Caco-2 (cell line): ENCODE results near the gene NFAT5. TPM values are rescaled to one million over a fixed set of nuclear protein-coding genes. Genes with fewer than 3 reads are reported as not detected.
"Not testable (repeated sequence)": the region's sequence is repeated elsewhere in the genome, so short reads cannot be mapped to it uniquely, and the experiment has no call there.

Source experiments
- BruUV-seq: library from RNA; stranded (reverse); fragments of 400-500 nt; replicated peaks from 2 replicates; lab custom pipeline; 2021; lab: Mats Ljungman, UMichigan
- CTCF ChIA-PET: fragments of 300-600 bp; sonication (Branson Sonifier 250); formaldehyde crosslinking; loops from one replicate; lab custom pipeline; 2022; ENCODE audit warnings: antibody characterized with exemption; lab: Charles Lee
- POLR2A ChIA-PET: fragments of 300-600 bp; sonication (Branson Sonifier 250); formaldehyde crosslinking; loops from one replicate; lab custom pipeline; 2022; ENCODE audit warnings: antibody characterized with exemption; lab: Charles Lee
- DNase-seq, 2 experiments: peaks; one replicate each; pipeline versions ENCODE4 v3.0.0 to v3.0.0-alpha.2; 2020 to 2022
- H3K27me3 ChIP-seq: replicated peaks from 2 replicates; pipeline ENCODE4 v1.6.0; 2011; ENCODE audit warnings: low read length; ENCODE audit not compliant: control insufficient read depth, insufficient read depth
- H3K36me3 ChIP-seq: 2 replicates; pipeline ENCODE4 v1.5.1; 2011; ENCODE audit warnings: low read length; ENCODE audit not compliant: control insufficient read depth, insufficient read depth
- H3K4me1 ChIP-seq: fragments of 250-450 bp; sonication (Bioruptor Pico); 2 replicates; pipeline ENCODE4 v1.5.1; 2020; ENCODE audit warnings: mild to moderate bottlenecking
- H3K4me3 ChIP-seq: 2 replicates; pipeline ENCODE4 v1.5.1; 2011; ENCODE audit warnings: low read depth, mild to moderate bottlenecking, control low read depth, low read length
- H3K9me3 ChIP-seq: fragments of 250-450 bp; sonication (Bioruptor Pico); 2 replicates; pipeline ENCODE4 v1.5.1; 2020; ENCODE audit warnings: mild to moderate bottlenecking, moderate library complexity
- H3K27ac Mint-ChIP-seq: one replicate; pipeline ENCODE4 v1.8.0; 2022; ENCODE audit warnings: mixed read lengths; ENCODE audit not compliant: unreplicated experiment
- H3K27me3 Mint-ChIP-seq: one replicate; pipeline ENCODE4 v1.8.0; 2022; ENCODE audit warnings: mixed read lengths; ENCODE audit not compliant: insufficient read depth, unreplicated experiment
- H3K36me3 Mint-ChIP-seq: one replicate; pipeline ENCODE4 v1.8.0; 2022; ENCODE audit warnings: mild to moderate bottlenecking, mixed read lengths; ENCODE audit not compliant: insufficient read depth, unreplicated experiment
- H3K4me1 Mint-ChIP-seq: one replicate; pipeline ENCODE4 v1.8.0; 2022; ENCODE audit warnings: low read depth, mixed read lengths; ENCODE audit not compliant: unreplicated experiment
- H3K4me3 Mint-ChIP-seq: one replicate; pipeline ENCODE4 v1.8.0; 2022; ENCODE audit warnings: mild to moderate bottlenecking, moderate library complexity, mixed read lengths; ENCODE audit not compliant: unreplicated experiment
- H3K9me3 Mint-ChIP-seq: one replicate; pipeline ENCODE4 v1.8.0; 2022; ENCODE audit warnings: mixed read lengths; ENCODE audit not compliant: unreplicated experiment
- CTCF ChIP-seq, 2 experiments: fragments of 200-600 bp in 1 of 2; IDR thresholded peaks; 1 replicate in 1 of 2; 2 replicates in 1 of 2; pipeline versions ENCODE4 v1.5.1 to v1.8.0; 2011 to 2022; ENCODE audit warnings: antibody characterized with exemption in 1 of 2, control low read depth in 1 of 2, inconsistent platforms in 1 of 2, low read depth in 1 of 2, low read length in 1 of 2, mild to moderate bottlenecking in 1 of 2, moderate library complexity in 1 of 2; ENCODE audit not compliant: insufficient read depth in 1 of 2, severe bottlenecking in 1 of 2, unreplicated experiment in 1 of 2
- intact Hi-C: fragments of 100-400 bp; cut with micrococcal nuclease; formaldehyde crosslinking; loops from one replicate; pipeline ENCODE4 v1.10.0; 2022; ENCODE audit not compliant: unreplicated experiment
- total RNA-seq: library from RNA; stranded (reverse); gene quantifications from 2 replicates; pipeline ENCODE4 v1.2.3, GENCODE V29; 2022

NFAT5 gene
- total RNA-seq, 1 experiment from 2014 or later, result 87.6 TPM

DNA sequence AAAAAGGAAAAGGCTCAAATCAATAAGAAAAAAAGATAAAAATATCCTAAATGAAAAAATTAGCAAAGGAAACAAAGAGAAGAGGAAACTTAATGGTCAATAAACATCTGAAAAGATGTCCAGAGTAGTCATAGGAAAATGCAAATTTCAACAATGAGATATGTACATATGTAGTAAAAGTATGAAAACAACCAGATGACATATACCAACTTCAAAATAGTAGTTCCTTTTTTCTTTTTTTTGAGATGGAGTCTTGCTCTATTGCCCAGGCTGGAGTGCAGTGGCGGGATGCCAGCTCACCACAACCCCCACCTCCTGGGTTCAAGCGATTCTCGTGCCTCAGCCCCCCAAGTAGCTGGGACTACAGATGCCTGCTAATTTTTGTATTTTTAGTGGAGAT is 21.7 kb upstream of the NFAT5 start:
- CTCF ChIA-PET, result no interaction called here
- no peak for TF ChIP-seq CTCF (IDR thresholded peaks at IDR 0.05; ENCODE audit: insufficient read depth in 1 of 2, low read depth in 1 of 2, low read length in 1 of 2, severe bottlenecking in 1 of 2, unreplicated experiment in 1 of 2)

GRCh38 chr16:69546663-69547062 is 19.1 kb upstream of the NFAT5 start:
- H3K9me3 ChIP-seq, POLR2A ChIA-PET, H3K27me3 Mint-ChIP-seq, H3K27ac Mint-ChIP-seq, H3K36me3 Mint-ChIP-seq, H3K36me3 ChIP-seq, H3K4me3 Mint-ChIP-seq, CTCF ChIA-PET, BruUV-seq, DNase-seq, H3K27me3 ChIP-seq, H3K4me3 ChIP-seq, H3K4me1 Mint-ChIP-seq, H3K9me3 Mint-ChIP-seq, intact Hi-C loops: not testable (repeated sequence)
- peaks cover 18% of the 10 kb centered on the region; the same call in 1 of the 2 replicates for H3K4me1 ChIP-seq

More for the DNA sequence above, 21.7 kb upstream of the NFAT5 start:
- POLR2A ChIA-PET, result no interaction called here
- no peak overlapping the region for H3K4me3 Mint-ChIP-seq
- DNase-seq, result no peak
- Histone ChIP-seq H3K4me1 (peaks cover 18% of the 10 kb centered on the region; the same call in 1 of the 2 replicates), H3K9me3 (no peaks in the 10 kb centered on the region), H3K4me3 (no peak overlapping the region), H3K36me3 (no peaks in the 10 kb centered on the region), H3K27me3 (no peaks in the 10 kb centered on the region)
- H3K27me3 Mint-ChIP-seq, result no peaks in the 10 kb centered on the region
- H3K4me1 Mint-ChIP-seq, result peaks cover 7% of the 10 kb centered on the region
- H3K9me3 Mint-ChIP-seq, result no peaks in the 10 kb centered on the region
- no peaks in the 10 kb centered on the region for H3K36me3 Mint-ChIP-seq
- intact Hi-C loops, result no loop called here
- no TSS peak for BruUV-seq
- H3K27ac Mint-ChIP-seq, result no peak overlapping the region

- Mint-ChIP-seq H3K27ac (no peak overlapping the region), H3K4me1 (peaks cover under 1% of the 10 kb centered on the region), H3K4me3 (no peak overlapping the region), H3K27me3 (no peaks in the 10 kb centered on the region), H3K9me3 (no peaks in the 10 kb centered on the region), H3K36me3 (no peaks in the 10 kb centered on the region)
- BruUV-seq, result no TSS peak
- no peak overlapping the region for H3K4me3 ChIP-seq
- ChIA-PET CTCF (no interaction called here), POLR2A (no interaction called here)
- no peaks in the 10 kb centered on the region for H3K4me1 ChIP-seq
- no peaks in the 10 kb centered on the region for H3K27me3 ChIP-seq
- DNase-seq, result no peak
- no peaks in the 10 kb centered on the region for H3K36me3 ChIP-seq
- TF ChIP-seq CTCF (IDR thresholded peaks at IDR 0.05; ENCODE audit: insufficient read depth in 1 of 2, low read depth in 1 of 2, low read length in 1 of 2, severe bottlenecking in 1 of 2, unreplicated experiment in 1 of 2), result no peak
- intact Hi-C loops, result no loop called here
- H3K9me3 ChIP-seq, result no peaks in the 10 kb centered on the region
These were observed 12.4 kb upstream of the NFAT5 start for GRCh38 chr16:69553332-69553731.

- Histone ChIP-seq H3K27me3 (no peaks in the 10 kb centered on the region), H3K9me3 (no peaks in the 10 kb centered on the region), H3K4me1 (no peaks in the 10 kb centered on the region), H3K36me3 (no peaks in the 10 kb centered on the region), H3K4me3 (no peak overlapping the region)
- H3K36me3 Mint-ChIP-seq, result no peaks in the 10 kb centered on the region
- H3K4me1 Mint-ChIP-seq, result no peaks in the 10 kb centered on the region
- DNase-seq, result no peak
- TF ChIP-seq CTCF (IDR thresholded peaks at IDR 0.05; ENCODE audit: insufficient read depth in 1 of 2, low read depth in 1 of 2, low read length in 1 of 2, severe bottlenecking in 1 of 2, unreplicated experiment in 1 of 2), result no peak
- H3K4me3 Mint-ChIP-seq, result no peak overlapping the region
- no peak overlapping the region for H3K27ac Mint-ChIP-seq
- ChIA-PET POLR2A (no interaction called here), CTCF (no interaction called here)
- H3K27me3 Mint-ChIP-seq, result no peaks in the 10 kb centered on the region
- intact Hi-C loops, result no loop called here
- no peaks in the 10 kb centered on the region for H3K9me3 Mint-ChIP-seq
- BruUV-seq, result no TSS peak
These were observed 11.3 kb upstream of the NFAT5 start for GRCh38 chr16:69554495-69554894.
